Measurements from ENCODE around the gene FNBP1L.
"Not testable (repeated sequence)": the region's sequence is repeated elsewhere in the genome, so short reads cannot be mapped to it uniquely, and the experiment has no call there.

Gene FNBP1L

GRCh38 chr1:93575621-93576284 lies 127.8 kb downstream of the FNBP1L start:
- no peak for DNase-seq

- DNase-seq = no peak
Observed at GRCh38 chr1:93576346-93576745, 128.4 kb downstream of the FNBP1L start.

GRCh38 chr1:93576746-93577145 lies 128.8 kb downstream of the FNBP1L start:
- DNase-seq = no peak

GRCh38 chr1:93577536-93578432 lies 129.9 kb downstream of the FNBP1L start:
- DNase-seq = no peak

- DNase-seq = no peak
Observed at GRCh38 chr1:93578433-93578830, 130.5 kb downstream of the FNBP1L start.

- DNase-seq = no peak
Observed at GRCh38 chr1:93578911-93579825, 131.2 kb downstream of the FNBP1L start.

- no peak for DNase-seq
Observed at GRCh38 chr1:93579891-93580290, 132.0 kb downstream of the FNBP1L start.

- no peak for DNase-seq
Observed at GRCh38 chr1:93581917-93582850, 134.3 kb downstream of the FNBP1L start.

- no peak for DNase-seq
Observed at GRCh38 chr1:93584261-93585003, 136.5 kb downstream of the FNBP1L start.

GRCh38 chr1:93585059-93585966 lies 137.4 kb downstream of the FNBP1L start:
- no peak for DNase-seq

- DNase-seq = no peak
Observed at GRCh38 chr1:93587354-93587753, 139.4 kb downstream of the FNBP1L start.

GRCh38 chr1:93588206-93588605 lies 140.3 kb downstream of the FNBP1L start:
- no peak for DNase-seq

- no peak for DNase-seq
Observed at GRCh38 chr1:93588955-93589354, 141.0 kb downstream of the FNBP1L start.

GRCh38 chr1:93591291-93591675 lies 143.4 kb downstream of the FNBP1L start:
- not testable (repeated sequence) for DNase-seq

- peak; percentile 12 for DNase-seq
Observed at GRCh38 chr1:93591676-93592550, 144.0 kb downstream of the FNBP1L start.

- DNase-seq = no peak
Observed at GRCh38 chr1:93592551-93592949, 144.6 kb downstream of the FNBP1L start.

- no peak for DNase-seq
Observed at GRCh38 chr1:93593854-93594602, 146.1 kb downstream of the FNBP1L start.

GRCh38 chr1:93594603-93594880 lies 146.6 kb downstream of the FNBP1L start:
- DNase-seq = no peak

- no peak for DNase-seq
Observed at GRCh38 chr1:93595266-93595665, 147.3 kb downstream of the FNBP1L start.
